DMS79 (cell line): Measurements from ENCODE around the gene PCDHGA3.
"Not testable (repeated sequence)": the region's sequence is repeated elsewhere in the genome, so short reads cannot be mapped to it uniquely, and the experiment has no call there.

Source experiments
- DNase-seq: peaks from one replicate; lab custom pipeline; 2025; lab: John Stamatoyannopoulos, UW

PCDHGA3 gene

GRCh38 chr5:141343242-141343952, at the start of gene PCDHGA3:
TSS of gene PCDHGA3 (plus strand) at chr5:141343829. CDS start at chr5:141344034, 205 bp downstream.
- no peak for DNase-seq

DNA sequence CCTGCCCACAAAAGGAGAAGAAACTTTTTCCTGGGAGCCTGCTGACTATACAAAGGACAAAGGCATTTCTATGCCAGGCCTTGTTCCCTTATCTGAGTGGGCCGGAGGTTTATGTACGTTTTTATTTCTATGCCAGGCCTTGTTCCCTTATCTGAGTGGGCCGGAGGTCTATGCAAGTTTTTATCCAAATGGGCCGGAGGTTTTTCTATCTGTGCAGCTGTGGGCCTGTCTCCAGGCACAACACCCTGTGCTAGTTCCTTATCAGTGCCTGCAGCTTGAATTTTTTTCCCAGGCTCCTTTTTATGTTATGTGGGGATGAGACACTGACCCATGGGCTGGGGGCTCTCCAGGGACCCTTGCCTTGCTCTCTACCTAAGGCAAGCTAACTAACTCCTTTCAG, 45.3 kb upstream of the PCDHGA3 start:
- DNase-seq: no peak

GRCh38 chr5:141303756-141304155, 39.9 kb upstream of the PCDHGA3 start, which contains the start of gene SLC25A2:
TSS of gene SLC25A2 (minus strand) at chr5:141304049. CDS start at chr5:141303865, 184 bp downstream.
- no peak for DNase-seq

DNA sequence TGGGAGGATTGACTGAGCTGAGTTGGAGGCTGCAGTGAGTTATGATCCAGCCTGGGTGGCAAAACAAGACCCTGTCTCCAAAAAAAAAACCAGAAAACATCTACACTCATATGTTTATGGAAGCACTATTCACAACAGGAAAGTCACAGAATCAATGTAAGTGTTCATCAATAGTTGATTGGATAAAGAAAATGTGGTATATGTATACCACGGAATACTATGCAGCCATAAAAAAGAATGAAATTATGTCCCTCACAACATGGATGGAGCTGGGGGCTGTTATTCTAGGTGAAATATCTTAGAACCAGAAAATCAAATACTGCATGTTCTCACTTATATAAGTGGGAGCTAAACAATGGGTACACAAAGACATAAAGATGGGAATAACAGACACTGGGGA, 37.0 kb upstream of the PCDHGA3 start:
- DNase-seq: no peak

GRCh38 chr5:141313711-141314110, 29.9 kb upstream of the PCDHGA3 start:
- no peak for DNase-seq

DNA sequence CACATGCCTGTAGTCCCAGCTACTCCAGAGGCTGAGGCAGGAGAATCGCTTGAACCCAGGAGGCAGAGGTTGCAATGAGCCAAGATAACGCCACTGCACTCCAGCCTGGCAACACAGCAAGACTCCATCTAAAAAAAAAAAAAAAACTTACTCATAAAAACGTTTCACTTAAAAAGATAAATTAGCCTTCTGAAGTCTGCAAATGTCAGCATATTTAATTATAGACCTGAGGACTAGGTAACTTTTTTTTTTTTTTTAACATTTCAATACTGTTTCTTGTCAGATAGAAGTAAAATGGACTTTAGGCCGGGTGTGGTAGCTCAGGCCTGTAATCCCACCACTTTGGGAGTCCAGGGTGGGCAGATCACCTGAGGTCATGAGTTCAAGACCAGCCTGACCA, 26.7 kb upstream of the PCDHGA3 start:
- DNase-seq: not testable (repeated sequence)

DNA sequence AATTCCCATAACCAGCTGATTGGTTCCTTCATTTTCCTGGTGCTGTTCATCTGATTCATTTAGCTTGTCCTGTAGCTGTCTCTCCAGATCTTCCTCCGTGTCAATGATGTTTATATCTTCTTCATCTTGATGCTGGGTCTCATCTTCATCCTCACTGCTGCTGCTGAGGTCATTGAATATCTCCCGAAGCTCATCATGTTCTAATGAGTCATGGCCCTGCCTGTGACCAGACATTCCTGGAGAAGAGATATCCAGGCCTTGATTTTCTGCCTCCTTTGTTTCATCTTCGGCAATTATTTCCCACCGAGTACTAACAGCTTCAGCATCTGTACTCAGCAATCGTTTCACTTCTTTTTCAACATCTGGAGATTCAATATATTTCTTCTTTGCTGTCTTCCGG, 24.4 kb upstream of the PCDHGA3 start:
- DNase-seq: no peak

GRCh38 chr5:141319699-141320098, 23.9 kb upstream of the PCDHGA3 start:
- no peak for DNase-seq

- peak; percentile 62 for DNase-seq
These were observed 23.1 kb upstream of the PCDHGA3 start, which contains the start of gene TAF7 for GRCh38 chr5:141320225-141321169. TSS of gene TAF7 (minus strand) at chr5:141320784. CDS start at chr5:141320044, 740 bp downstream.

GRCh38 chr5:141322261-141322660, 21.4 kb upstream of the PCDHGA3 start:
- no peak for DNase-seq

DNA sequence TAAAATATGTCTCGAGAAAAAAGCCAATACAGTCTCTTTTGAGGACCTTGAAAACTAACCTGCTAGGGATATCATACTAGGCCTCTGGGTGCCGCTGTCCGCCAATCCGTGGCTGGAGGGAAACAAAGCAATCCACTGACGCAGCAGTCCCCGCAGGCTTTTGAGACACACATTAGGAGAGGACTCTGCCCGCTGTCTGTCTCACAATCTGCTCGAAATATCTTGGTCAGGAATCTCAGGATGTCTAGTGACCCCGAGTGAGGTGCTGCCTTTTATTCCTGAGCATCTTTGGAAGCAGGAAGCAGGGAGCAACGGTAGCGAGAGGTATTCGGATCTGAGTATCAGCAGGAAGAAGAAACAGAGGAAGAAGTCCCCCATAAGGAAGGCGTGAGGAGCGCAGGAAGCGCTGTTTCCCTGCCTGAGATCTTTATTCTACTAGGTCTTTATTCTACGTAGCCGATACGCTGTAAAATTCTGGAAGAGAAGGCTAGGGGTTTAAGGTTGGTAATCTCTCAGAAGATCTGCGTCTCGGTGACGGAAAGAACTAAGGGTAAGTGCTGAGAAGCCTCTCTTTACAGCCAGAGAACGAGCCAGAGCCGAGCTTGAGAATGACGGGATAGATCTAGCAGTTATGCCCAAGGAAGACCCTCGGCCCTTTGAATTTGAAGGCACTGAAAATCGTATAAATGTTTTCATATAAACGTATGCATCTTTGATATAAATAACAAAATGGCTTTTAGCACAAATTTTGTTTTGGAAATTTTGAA, 17.4 kb upstream of the PCDHGA3 start:
- DNase-seq: peak; percentile 67

- no peak for DNase-seq
These were observed 15.4 kb upstream of the PCDHGA3 start for GRCh38 chr5:141328231-141328630.

DNA sequence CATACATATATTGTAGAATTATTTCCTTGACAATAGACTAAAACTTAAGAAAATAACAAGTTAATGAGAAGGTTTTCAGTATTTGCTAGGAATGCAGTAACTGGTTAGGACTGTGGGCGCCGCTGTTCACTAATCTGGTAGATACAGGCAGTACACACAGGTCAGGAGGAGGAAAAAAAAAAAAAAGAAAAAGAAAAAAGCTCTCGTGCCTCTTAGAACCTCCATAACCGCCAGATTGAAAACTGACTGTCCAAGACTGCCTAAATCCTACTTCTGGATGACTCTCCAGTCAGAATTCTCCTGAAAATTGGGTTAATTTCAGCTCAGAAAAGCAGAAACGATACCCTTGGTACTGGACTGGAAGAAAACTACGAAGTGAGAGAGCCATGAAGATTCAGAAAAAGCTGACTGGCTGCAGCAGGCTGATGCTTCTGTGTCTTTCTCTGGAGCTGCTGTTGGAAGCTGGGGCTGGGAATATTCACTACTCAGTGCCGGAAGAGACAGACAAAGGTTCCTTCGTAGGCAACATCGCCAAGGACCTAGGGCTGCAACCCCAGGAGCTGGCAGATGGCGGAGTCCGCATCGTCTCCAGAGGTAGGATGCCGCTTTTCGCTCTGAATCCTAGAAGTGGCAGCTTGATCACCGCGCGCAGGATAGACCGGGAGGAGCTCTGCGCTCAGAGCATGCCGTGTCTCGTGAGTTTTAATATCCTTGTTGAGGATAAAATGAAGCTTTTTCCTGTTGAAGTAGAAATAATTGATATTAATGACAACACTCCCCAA, 13.1 kb upstream of the PCDHGA3 start, which contains the start of gene PCDHGA1:
PCDHGA1 (plus strand) TSS at position 216 of the 782 bp plus-strand sequence.
- DNase-seq: no peak

GRCh38 chr5:141332571-141332970, 11.1 kb upstream of the PCDHGA3 start:
- not testable (repeated sequence) for DNase-seq

- DNase-seq: no peak
These were observed 4.9 kb upstream of the PCDHGA3 start, which contains the start of gene PCDHGA2 for GRCh38 chr5:141338538-141339306. TSS of gene PCDHGA2 (plus strand) at chr5:141338760.

- not testable (repeated sequence) for DNase-seq
These were observed 2.8 kb upstream of the PCDHGA3 start for GRCh38 chr5:141340781-141341354.

DNA sequence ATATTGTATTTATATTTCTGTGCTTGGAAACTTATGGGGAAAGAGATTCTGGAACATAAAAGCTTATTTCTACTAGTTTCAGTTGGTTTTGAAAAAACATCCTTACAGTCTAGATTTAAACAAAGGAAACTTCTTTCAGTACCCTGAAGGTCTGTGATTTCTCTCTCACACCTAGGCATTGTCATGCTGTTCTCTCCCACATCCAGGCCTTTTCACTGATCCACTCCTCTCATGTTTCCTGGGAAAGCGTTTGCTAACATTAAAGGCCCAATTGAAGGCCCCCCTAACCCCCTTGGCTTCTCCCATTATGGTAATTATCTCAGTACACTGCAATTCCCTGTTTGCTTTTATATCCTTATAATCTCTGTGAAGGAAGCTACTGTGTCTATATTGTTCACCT, 856 bp upstream of the PCDHGA3 start:
- no peak for DNase-seq

DNA sequence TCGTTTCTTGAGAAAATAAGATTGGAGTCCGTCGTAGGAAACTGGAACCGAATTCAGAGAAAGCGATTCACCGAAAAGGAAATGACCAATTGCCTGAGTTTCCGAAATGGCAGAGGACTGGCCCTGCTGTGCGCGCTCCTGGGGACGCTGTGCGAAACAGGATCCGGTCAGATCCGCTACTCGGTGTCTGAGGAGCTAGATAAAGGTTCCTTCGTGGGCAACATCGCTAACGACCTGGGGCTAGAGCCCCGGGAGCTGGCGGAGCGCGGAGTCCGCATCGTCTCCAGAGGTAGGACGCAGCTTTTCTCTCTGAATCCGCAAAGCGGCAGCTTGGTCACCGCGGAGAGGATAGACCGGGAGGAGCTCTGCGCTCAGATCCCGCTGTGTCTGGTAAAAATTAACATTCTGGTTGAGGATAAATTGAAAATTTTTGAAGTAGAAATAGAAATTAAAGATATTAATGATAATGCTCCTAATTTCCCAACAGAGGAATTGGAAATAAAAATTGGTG, 379 bp downstream of the PCDHGA3 start:
- no peak for DNase-seq

- no peak for DNase-seq
These were observed 1.7 kb downstream of the PCDHGA3 start for GRCh38 chr5:141345327-141345726.

DNA sequence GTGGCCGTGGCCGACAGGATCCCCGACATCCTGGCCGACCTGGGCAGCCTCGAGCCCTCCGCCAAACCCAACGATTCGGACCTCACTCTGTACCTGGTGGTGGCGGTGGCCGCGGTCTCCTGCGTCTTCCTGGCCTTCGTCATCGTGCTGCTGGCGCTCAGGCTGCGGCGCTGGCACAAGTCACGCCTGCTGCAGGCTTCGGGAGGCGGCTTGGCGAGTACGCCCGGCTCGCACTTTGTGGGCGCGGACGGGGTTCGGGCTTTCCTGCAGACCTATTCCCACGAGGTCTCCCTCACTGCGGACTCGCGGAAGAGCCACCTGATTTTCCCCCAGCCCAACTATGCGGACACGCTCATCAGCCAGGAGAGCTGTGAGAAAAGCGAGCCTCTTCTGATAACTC, 2.4 kb downstream of the PCDHGA3 start:
- DNase-seq: not testable (repeated sequence)
